Measurements from ENCODE around the gene SCD.

The SCD gene

GRCh38 chr10:100377830-100378229 lies 30.8 kb downstream of the SCD start:
- Histone ChIP-seq H3K27ac (no peak overlapping the region), H3K4me3 (no peak overlapping the region)

GRCh38 chr10:100380400-100380799 lies 33.4 kb downstream of the SCD start:
- no peak overlapping the region for H3K27ac ChIP-seq
- no peak overlapping the region for H3K4me3 ChIP-seq

GRCh38 chr10:100382553-100382952 lies 35.5 kb downstream of the SCD start:
- no peak overlapping the region for H3K27ac ChIP-seq
- no peak overlapping the region for H3K4me3 ChIP-seq

- Histone ChIP-seq H3K4me3 (no peak overlapping the region), H3K27ac (no peak overlapping the region)
Measured at GRCh38 chr10:100383251-100383650, 36.2 kb downstream of the SCD start.

GRCh38 chr10:100391163-100392002 lies 44.4 kb downstream of the SCD start:
- H3K27ac ChIP-seq = no peak overlapping the region

GRCh38 chr10:100392686-100393003 lies 45.6 kb downstream of the SCD start:
- Histone ChIP-seq H3K4me3 (no peak overlapping the region), H3K27ac (no peak overlapping the region)

More at GRCh38 chr10:100391163-100392002, 44.4 kb downstream of the SCD start:
- H3K4me3 ChIP-seq = no peak overlapping the region

GRCh38 chr10:100395626-100396025 lies 48.6 kb downstream of the SCD start:
- H3K4me3 ChIP-seq = no peak overlapping the region

GRCh38 chr10:100396605-100397004 lies 49.6 kb downstream of the SCD start:
- Histone ChIP-seq H3K27ac (no peak overlapping the region), H3K4me3 (no peak overlapping the region)

More at GRCh38 chr10:100395626-100396025, 48.6 kb downstream of the SCD start:
- H3K27ac ChIP-seq = no peak overlapping the region

GRCh38 chr10:100401631-100402328 lies 54.7 kb downstream of the SCD start:
- Histone ChIP-seq H3K27ac (no peak overlapping the region), H3K4me3 (no peak overlapping the region)

GRCh38 chr10:100403734-100404133 lies 56.7 kb downstream of the SCD start:
- H3K4me3 ChIP-seq = no peak overlapping the region
- no peak overlapping the region for H3K27ac ChIP-seq

- H3K4me3 ChIP-seq = no peak overlapping the region
- no peak overlapping the region for H3K27ac ChIP-seq
Measured at GRCh38 chr10:100413173-100413572, 66.1 kb downstream of the SCD start.

All from skin epidermis (tissue), 12 donors.